Hindlimb muscle (tissue), 1 donor: Measurements from ENCODE around the gene FRRS1L. TPM values are rescaled to one million over a fixed set of nuclear protein-coding genes. Genes with fewer than 3 reads are reported as not detected.

Source experiments
- DNase-seq: peaks from one replicate; pipeline ENCODE4 v3.0.0-alpha.2; 2013
- polyA plus RNA-seq: library from polyadenylated mRNA; unstranded; fragments of 120-200 nt; gene quantifications from one replicate; pipeline ENCODE4 v1.2.1, GENCODE V29; 2013; ENCODE audit not compliant: insufficient read length

FRRS1L gene
- polyA plus RNA-seq, 1 donor = 0.76 TPM

DNA sequence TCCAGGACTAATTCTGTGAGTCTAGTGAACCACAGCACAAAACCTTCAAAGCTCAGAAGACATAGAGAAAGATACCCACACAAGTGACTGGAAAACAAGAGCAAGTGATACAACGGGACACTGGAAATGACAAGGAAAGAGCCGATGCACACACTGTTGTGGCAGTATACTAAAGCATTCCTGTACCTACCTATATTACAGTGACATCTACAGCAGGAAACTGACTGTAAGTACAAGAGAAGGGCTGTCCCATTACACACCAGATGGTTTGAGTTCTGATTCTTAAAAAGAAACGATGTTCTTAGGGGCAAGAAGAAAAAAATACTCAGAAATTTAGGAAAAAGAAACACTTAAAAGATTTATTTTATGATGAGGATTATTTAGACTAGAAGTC is 65.8 kb downstream of the FRRS1L start:
- no peak for DNase-seq

GRCh38 chr9:109100543-109101201 is 66.4 kb downstream of the FRRS1L start:
- no peak for DNase-seq

DNA sequence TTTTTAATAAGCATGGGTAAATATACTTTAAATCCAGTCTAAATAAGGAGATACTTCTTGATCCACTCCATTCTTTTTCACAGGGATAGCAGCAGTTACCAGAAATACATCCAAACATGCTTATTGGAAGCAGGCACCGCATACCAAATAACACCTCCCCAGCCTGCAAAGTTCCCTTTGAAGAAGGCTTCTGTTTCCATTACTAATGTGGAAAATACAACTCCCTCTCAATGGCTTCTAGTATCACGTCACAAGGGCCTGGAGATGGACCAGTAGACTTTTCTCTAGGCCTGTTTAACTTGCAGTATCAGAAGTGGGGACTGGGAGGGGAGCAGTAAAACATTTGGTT is 68.1 kb downstream of the FRRS1L start:
- DNase-seq = peak; percentile 42

- peak; percentile 29 for DNase-seq
Measured at GRCh38 chr9:109098171-109098959, 68.7 kb downstream of the FRRS1L start.

- DNase-seq = no peak
Measured at GRCh38 chr9:109097146-109097545, 69.9 kb downstream of the FRRS1L start.

- DNase-seq = no peak
Measured at GRCh38 chr9:109095321-109095720, 71.7 kb downstream of the FRRS1L start.

GRCh38 chr9:109094268-109094667 is 72.8 kb downstream of the FRRS1L start:
- no peak for DNase-seq

DNA sequence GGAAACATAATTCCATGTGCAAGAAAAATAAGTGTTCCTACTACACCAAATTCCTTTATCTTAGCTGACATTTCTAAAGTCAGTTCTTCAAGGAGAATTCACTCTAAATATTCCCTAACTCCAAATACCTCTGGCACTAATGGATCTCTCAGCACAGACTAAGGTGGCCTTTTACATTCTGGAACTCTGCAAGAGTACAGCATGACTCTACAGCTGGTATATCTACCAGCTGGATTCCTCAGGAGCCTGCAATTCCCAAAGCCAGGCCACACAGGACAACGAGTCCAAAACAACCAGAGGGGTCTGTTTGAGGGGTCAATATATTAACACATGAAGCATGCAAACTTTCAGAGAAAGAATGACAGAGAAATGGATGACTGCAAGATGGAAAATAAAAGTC is 74.5 kb downstream of the FRRS1L start:
- no peak for DNase-seq

DNA sequence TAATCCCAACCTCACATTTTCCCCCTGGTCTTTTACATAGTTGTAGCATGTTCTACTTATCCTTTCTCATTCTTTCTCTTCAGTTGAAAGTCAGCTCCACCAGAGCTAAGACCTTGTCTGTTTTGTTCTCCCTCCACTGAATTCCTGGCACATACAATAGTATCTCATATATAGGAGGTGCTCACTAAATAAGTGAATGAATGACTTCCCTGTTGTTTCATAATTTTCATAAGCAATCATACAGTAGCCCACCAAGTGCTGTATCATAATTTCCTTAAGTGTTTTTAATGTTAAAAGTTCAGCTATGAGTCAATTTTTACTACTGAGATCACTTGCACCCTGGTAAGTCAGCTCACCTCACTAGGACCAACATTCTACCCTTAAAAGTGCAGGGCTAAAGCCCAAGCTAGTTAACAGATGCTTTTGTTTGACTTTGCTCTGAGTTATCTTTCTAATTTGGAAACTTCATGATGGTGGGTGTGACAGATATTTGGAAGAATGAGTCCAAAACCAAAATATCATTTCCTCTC is 74.9 kb downstream of the FRRS1L start:
- DNase-seq = no peak

- no peak for DNase-seq
Measured at GRCh38 chr9:109088221-109088620, 78.8 kb downstream of the FRRS1L start.

- no peak for DNase-seq
Measured at GRCh38 chr9:109087795-109088194, 79.3 kb downstream of the FRRS1L start.

DNA sequence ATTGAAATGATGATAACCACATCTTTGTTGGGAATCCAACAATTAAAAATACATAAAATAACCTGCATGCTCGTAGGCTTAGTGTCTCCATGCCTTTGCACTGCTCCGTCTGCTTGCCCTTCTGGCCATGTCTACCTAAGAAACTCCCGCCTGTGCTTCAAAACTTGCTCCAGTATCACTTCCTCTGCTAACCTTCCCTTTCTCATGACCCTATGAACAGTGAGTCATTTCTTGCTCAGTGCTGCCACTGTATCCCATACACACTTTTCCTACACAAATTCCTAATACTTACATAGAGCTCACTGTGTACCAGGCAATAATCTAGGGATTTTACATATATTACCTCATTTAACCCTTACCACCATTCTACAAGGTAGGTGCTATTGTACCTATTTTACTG is 80.8 kb downstream of the FRRS1L start:
- no peak for DNase-seq

DNA sequence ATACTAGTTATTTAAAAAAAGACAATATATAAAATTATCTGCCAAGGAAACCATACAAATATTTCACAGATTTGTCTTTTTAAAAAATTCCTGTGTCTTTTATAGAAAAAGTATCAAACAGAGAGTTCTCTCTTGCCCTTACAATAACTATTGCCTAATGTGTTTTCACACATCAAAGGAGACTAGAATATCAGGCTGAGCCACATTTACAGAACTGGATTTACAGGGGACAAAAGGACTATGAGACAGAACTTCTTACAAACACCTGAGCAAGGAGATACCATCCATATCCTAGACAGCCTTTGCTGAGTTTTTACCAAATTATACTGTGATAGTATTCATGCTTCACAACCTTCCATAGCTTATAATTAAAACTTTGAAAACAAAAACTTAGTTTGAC is 81.5 kb downstream of the FRRS1L start:
- no peak for DNase-seq

GRCh38 chr9:109083813-109084405 is 83.1 kb downstream of the FRRS1L start:
- no peak for DNase-seq

- no peak for DNase-seq
Measured at GRCh38 chr9:109083141-109083540, 83.9 kb downstream of the FRRS1L start.

DNA sequence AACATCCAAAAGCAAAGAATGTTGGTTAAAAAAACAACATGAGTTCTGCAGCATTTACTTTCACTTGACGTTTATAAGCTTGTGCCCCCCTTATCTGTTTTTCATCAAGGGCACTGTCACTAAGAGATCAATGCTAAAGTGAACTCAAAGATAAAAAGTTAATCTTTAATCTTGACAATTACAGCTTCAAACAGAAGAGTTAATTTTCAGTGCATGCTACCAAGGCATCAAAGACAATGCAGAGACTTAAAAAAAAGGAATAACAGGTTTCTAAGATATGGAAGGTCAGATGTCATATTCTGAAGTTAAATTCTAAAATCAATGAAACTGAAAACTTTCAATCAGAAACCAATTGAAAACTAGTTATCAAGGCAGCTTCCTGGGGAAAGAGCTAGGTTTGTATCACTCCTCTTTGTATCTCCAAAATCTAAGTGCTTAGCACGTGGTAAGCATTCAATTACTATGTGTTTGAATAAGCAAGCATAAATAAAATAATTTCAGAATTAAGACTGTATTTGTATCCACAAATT is 84.9 kb downstream of the FRRS1L start:
- DNase-seq = no peak

Other genes starting within 250 kb of the FRRS1L start
- 32.9 TPM for gene ELP1, start 233.1 kb downstream of the FRRS1L start, polyA plus RNA-seq
- 12.2 TPM for gene ABITRAM, start 232.8 kb downstream of the FRRS1L start, polyA plus RNA-seq
- 20.7 TPM for gene CTNNAL1, start 153.8 kb downstream of the FRRS1L start, polyA plus RNA-seq
- gene TMEM245, start 47.3 kb downstream of the FRRS1L start, polyA plus RNA-seq = 37.3 TPM
- 14.2 TPM for gene EPB41L4B, start 153.8 kb upstream of the FRRS1L start, polyA plus RNA-seq